ENCODE measurements around the gene FANCE. TPM values are rescaled to one million over a fixed set of nuclear protein-coding genes. Genes with fewer than 3 reads are reported as not detected.
A peak's percentile ranks its signal among the peaks of the same experiment; 100 is the strongest.

FANCE gene
- total RNA-seq, 1 donor from 2014 or later = 9.3 TPM

DNA sequence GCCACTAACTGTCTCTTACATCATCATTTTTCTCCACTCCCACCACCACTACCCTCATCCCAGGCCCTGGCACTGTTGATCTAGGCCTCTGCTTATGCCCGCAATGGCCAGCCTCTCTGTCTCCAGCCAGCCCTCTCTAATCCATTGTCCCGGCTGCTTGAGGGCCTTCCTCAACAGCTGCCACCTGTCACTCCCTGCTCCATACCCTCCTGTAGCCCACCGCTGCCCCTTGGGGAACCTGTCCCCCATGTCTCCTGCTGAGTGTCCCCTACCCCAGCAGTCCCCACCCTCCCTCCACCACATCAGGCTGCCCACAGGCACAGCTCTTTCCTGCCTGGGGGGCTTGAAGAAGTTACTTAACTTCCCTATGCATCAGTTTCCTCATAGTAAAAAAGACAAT, 31.4 kb downstream of the FANCE start:
- H3K36me3 ChIP-seq = no peaks in the 10 kb centered on the region
- H3K4me3 Mint-ChIP-seq = no peak overlapping the region
- peaks cover 16% of the 10 kb centered on the region for H4K20me1 ChIP-seq (ENCODE audit: low read depth)
- peaks cover 2% of the 10 kb centered on the region for H3K36me3 Mint-ChIP-seq
- no peaks in the 10 kb centered on the region for H3K9me3 Mint-ChIP-seq
- H3K9me3 ChIP-seq (ENCODE audit: low read depth) = no peaks in the 10 kb centered on the region
- no peak overlapping the region for H3K4me2 ChIP-seq
- no peak overlapping the region for H3K27ac ChIP-seq
- no peak overlapping the region for H3K9ac ChIP-seq
- H3K27ac Mint-ChIP-seq = peak overlapping the region; percentile 86
- H3F3A ChIP-seq (ENCODE audit: low read depth) = peaks cover 7% of the 10 kb centered on the region
- TF ChIP-seq EZH2 (IDR thresholded peaks at IDR 0.05) (no peak), EZH2phosphoT487 (IDR thresholded peaks at IDR 0.05) (no peak)
- TF ChIP-seq, protein P1, sequence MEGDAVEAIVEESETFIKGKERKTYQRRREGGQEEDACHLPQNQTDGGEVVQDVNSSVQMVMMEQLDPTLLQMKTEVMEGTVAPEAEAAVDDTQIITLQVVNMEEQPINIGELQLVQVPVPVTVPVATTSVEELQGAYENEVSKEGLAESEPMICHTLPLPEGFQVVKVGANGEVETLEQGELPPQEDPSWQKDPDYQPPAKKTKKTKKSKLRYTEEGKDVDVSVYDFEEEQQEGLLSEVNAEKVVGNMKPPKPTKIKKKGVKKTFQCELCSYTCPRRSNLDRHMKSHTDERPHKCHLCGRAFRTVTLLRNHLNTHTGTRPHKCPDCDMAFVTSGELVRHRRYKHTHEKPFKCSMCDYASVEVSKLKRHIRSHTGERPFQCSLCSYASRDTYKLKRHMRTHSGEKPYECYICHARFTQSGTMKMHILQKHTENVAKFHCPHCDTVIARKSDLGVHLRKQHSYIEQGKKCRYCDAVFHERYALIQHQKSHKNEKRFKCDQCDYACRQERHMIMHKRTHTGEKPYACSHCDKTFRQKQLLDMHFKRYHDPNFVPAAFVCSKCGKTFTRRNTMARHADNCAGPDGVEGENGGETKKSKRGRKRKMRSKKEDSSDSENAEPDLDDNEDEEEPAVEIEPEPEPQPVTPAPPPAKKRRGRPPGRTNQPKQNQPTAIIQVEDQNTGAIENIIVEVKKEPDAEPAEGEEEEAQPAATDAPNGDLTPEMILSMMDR (IDR thresholded peaks at IDR 0.05) = no peak
- no peak overlapping the region for H3K4me3 ChIP-seq
- H3K27me3 Mint-ChIP-seq (ENCODE audit: insufficient read depth, low read depth) = peaks cover 4% of the 10 kb centered on the region
- H3K79me2 ChIP-seq (ENCODE audit: low read depth) = peaks cover 4% of the 10 kb centered on the region
- DNase-seq (ENCODE audit: low spot score) = no peak
- no peaks in the 10 kb centered on the region for H3K27me3 ChIP-seq
- H3K4me1 ChIP-seq = peaks cover 30% of the 10 kb centered on the region
- H2AFZ ChIP-seq (replicated peaks) = no peak overlapping the region
- H3K4me1 Mint-ChIP-seq = peaks cover 24% of the 10 kb centered on the region

DNA sequence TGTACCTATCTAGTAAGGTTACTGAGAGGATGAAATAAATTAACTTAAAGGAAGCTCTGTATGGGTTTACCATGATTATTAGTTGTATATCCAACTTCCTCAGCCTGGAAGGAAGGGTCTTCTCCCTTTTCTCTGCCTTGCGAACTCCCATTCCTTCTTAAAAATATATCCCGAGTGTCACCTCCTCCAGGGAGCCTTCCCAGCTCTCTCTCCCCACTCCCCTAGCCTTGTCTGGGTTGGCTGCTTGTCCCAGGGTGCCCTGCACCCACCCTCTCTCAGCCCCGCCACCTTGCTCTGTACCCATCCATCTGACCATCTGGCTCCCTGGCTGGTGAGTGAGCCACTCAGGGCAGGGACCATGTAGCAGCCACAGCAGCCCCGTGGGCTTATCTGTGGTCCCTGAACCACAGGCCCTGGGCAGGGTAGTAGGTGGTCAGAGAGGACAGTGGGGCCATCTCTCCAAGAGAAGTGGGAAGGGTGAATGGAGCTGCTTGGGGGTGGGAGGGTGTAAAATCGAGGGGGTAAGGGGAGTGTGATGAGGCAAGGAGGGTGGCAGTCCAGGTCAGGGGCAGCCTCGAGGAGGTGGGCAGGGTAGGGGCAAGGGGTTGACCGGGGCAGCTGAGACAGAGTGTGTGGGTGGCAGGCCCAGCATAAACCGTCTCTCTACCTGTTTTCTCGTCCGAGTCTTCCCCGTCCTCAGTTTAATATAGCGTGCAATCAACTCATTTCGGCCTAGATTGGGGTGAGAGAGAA, 31.9 kb downstream of the FANCE start:
- H3K4me3 ChIP-seq = no peak overlapping the region
- peaks cover 12% of the 10 kb centered on the region for H3F3A ChIP-seq (ENCODE audit: low read depth)
- H3K4me3 Mint-ChIP-seq = no peak overlapping the region
- peaks cover 26% of the 10 kb centered on the region for H3K4me1 Mint-ChIP-seq
- H3K9me3 Mint-ChIP-seq = no peaks in the 10 kb centered on the region
- peaks cover 17% of the 10 kb centered on the region for H4K20me1 ChIP-seq (ENCODE audit: low read depth)
- no peaks in the 10 kb centered on the region for H3K9me3 ChIP-seq (ENCODE audit: low read depth)
- peaks cover 9% of the 10 kb centered on the region for H3K79me2 ChIP-seq (ENCODE audit: low read depth)
- no peaks in the 10 kb centered on the region for H3K27me3 ChIP-seq
- no peaks in the 10 kb centered on the region for H3K36me3 ChIP-seq
- H3K4me2 ChIP-seq = no peak overlapping the region
- no peak overlapping the region for H2AFZ ChIP-seq (replicated peaks)
- H3K27ac ChIP-seq = no peak overlapping the region
- peaks cover 2% of the 10 kb centered on the region for H3K36me3 Mint-ChIP-seq
- TF ChIP-seq EZH2phosphoT487 (IDR thresholded peaks at IDR 0.05) = no peak
- no peak for TF ChIP-seq EZH2 (IDR thresholded peaks at IDR 0.05)
- TF ChIP-seq, protein P1 (IDR thresholded peaks at IDR 0.05) = no peak
- no peak overlapping the region for H3K27ac Mint-ChIP-seq
- DNase-seq (ENCODE audit: low spot score) = no peak
- H3K27me3 Mint-ChIP-seq (ENCODE audit: insufficient read depth, low read depth) = peaks cover 4% of the 10 kb centered on the region
- H3K4me1 ChIP-seq = peaks cover 31% of the 10 kb centered on the region
- no peak overlapping the region for H3K9ac ChIP-seq

GRCh38 chr6:35484921-35485392, 32.8 kb downstream of the FANCE start:
- TF ChIP-seq EZH2phosphoT487 (IDR thresholded peaks at IDR 0.05) (no peak), EZH2 (IDR thresholded peaks at IDR 0.05) (no peak)
- TF ChIP-seq, protein P1 (IDR thresholded peaks at IDR 0.05) = no peak
- DNase-seq (ENCODE audit: low spot score) = no peak
- no peaks in the 10 kb centered on the region for H3K9me3 Mint-ChIP-seq
- H3K36me3 ChIP-seq = no peaks in the 10 kb centered on the region
- no peak overlapping the region for H2AFZ ChIP-seq (replicated peaks)
- H3K27ac ChIP-seq = no peak overlapping the region
- H3K4me3 Mint-ChIP-seq = no peak overlapping the region
- H3K4me1 Mint-ChIP-seq = peaks cover 27% of the 10 kb centered on the region
- peaks cover 17% of the 10 kb centered on the region for H3F3A ChIP-seq (ENCODE audit: low read depth)
- H3K79me2 ChIP-seq (ENCODE audit: low read depth) = peaks cover 15% of the 10 kb centered on the region
- no peak overlapping the region for H3K9ac ChIP-seq
- peaks cover 4% of the 10 kb centered on the region for H3K27me3 Mint-ChIP-seq (ENCODE audit: insufficient read depth, low read depth)
- H4K20me1 ChIP-seq (ENCODE audit: low read depth) = peaks cover 21% of the 10 kb centered on the region
- H3K4me2 ChIP-seq = peak overlapping the region; percentile 56
- no peak overlapping the region for H3K4me3 ChIP-seq
- H3K9me3 ChIP-seq (ENCODE audit: low read depth) = no peaks in the 10 kb centered on the region
- no peaks in the 10 kb centered on the region for H3K27me3 ChIP-seq
- no peak overlapping the region for H3K27ac Mint-ChIP-seq
- peaks cover 40% of the 10 kb centered on the region for H3K4me1 ChIP-seq
- peaks cover 2% of the 10 kb centered on the region for H3K36me3 Mint-ChIP-seq

Data from neural progenitor cell (in vitro differentiated cells).